ENCODE data around the gene QPRT. TPM values are rescaled to one million over a fixed set of nuclear protein-coding genes. Genes with fewer than 3 reads are reported as not detected.

Gene QPRT
- total and polyA plus RNA-seq, 2 of the 8 experiments (the other 6 are each of a cell fraction or from before 2014, with no cell fraction given): 89.0 to 102 TPM

GRCh38 chr16:29673501-29673900, 5.5 kb upstream of the QPRT start (continued):
- no peak for TF ChIP-seq CHD7 (IDR thresholded peaks at IDR 0.05; ENCODE audit: insufficient replicate concordance, low read length)
